Neural crest cell (in vitro differentiated cells): ENCODE measurements around the gene SUPV3L1. TPM values are rescaled to one million over a fixed set of nuclear protein-coding genes. Genes with fewer than 3 reads are reported as not detected.

Source experiments
- DNase-seq: peaks from one replicate; pipeline ENCODE4 v3.0.0; 2021; ENCODE audit warnings: low read depth, mixed read lengths, low spot score
- H3K27ac Mint-ChIP-seq: one replicate; pipeline ENCODE4 v1.8.0; 2021; ENCODE audit warnings: mild to moderate bottlenecking, mixed read lengths; ENCODE audit not compliant: unreplicated experiment
- H3K27me3 Mint-ChIP-seq: 2 replicates; pipeline ENCODE4 v1.8.0; 2021; ENCODE audit warnings: low read depth, mild to moderate bottlenecking, mixed read lengths
- H3K36me3 Mint-ChIP-seq: 2 replicates; pipeline ENCODE4 v1.8.0; 2021; ENCODE audit warnings: low read depth, mild to moderate bottlenecking, mixed read lengths
- H3K4me1 Mint-ChIP-seq: 2 replicates; pipeline ENCODE4 v1.8.0; 2021; ENCODE audit warnings: mixed read lengths
- H3K4me3 Mint-ChIP-seq: one replicate; pipeline ENCODE4 v1.8.0; 2021; ENCODE audit warnings: mild to moderate bottlenecking, mixed read lengths
- H3K9me3 Mint-ChIP-seq: 2 replicates; pipeline ENCODE4 v1.8.0; 2021; ENCODE audit warnings: mixed read lengths
- total RNA-seq: library from RNA; stranded (reverse); gene quantifications from 2 replicates; pipeline ENCODE4 v1.2.1, GENCODE V29; 2021
- TF ChIP-seq, protein P1 (sequence below): fragments of 200-600 bp; sonication (generic); conservative IDR thresholded peaks from 2 replicates; pipeline ENCODE4 v1.5.0; 2021; ENCODE audit warnings: antibody characterized with exemption, mild to moderate bottlenecking

Gene SUPV3L1
- total RNA-seq, 1 donor from 2014 or later, result 39.4 TPM

DNA sequence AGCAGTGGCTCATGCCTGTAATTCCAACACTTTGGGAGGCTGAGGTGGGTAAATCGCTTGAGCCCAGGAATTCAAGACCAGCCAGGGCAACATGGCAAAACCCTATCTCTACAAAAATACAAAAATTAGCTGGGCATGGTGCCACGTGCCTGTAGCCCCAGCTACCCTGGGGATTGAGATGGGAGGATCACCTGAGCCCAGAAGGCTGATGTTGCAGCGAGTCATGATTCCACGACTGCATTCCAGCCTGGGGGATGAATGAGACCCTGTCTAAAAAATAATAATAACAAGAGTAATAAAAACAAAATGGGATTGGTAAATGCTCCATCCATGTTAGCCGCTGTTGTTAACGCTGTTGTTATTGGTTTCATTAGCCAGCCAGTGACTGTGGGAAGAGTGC lies 38.8 kb downstream of the SUPV3L1 start:
- TF ChIP-seq, protein P1, sequence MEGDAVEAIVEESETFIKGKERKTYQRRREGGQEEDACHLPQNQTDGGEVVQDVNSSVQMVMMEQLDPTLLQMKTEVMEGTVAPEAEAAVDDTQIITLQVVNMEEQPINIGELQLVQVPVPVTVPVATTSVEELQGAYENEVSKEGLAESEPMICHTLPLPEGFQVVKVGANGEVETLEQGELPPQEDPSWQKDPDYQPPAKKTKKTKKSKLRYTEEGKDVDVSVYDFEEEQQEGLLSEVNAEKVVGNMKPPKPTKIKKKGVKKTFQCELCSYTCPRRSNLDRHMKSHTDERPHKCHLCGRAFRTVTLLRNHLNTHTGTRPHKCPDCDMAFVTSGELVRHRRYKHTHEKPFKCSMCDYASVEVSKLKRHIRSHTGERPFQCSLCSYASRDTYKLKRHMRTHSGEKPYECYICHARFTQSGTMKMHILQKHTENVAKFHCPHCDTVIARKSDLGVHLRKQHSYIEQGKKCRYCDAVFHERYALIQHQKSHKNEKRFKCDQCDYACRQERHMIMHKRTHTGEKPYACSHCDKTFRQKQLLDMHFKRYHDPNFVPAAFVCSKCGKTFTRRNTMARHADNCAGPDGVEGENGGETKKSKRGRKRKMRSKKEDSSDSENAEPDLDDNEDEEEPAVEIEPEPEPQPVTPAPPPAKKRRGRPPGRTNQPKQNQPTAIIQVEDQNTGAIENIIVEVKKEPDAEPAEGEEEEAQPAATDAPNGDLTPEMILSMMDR, result no peak
- Mint-ChIP-seq H3K9me3 (no peaks in the 10 kb centered on the region), H3K27ac (no peak overlapping the region), H3K36me3 (no peaks in the 10 kb centered on the region), H3K4me1 (peaks cover 6% of the 10 kb centered on the region), H3K4me3 (no peak overlapping the region), H3K27me3 (peaks cover 3% of the 10 kb centered on the region)
- no peak for DNase-seq

DNA sequence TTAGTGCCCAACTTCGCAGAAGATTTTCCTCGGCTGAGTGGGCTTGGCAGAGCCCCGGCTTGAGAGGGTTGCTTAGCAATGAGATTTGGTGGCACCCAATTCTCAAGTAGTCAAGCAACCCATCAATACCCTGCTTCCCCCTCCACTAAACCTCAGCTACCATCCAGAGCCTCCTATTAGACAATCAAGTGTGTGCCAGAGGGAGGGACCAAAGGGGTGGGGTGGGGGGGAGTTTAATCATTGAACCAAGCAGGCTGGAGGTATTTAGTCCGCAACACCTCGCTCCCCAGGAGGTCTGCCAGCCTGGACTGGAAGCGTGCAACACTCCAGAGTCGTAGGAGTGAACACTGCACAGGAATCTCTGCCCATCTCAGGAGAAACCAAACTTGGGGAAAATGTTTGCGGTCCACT lies 40.0 kb downstream of the SUPV3L1 start, which contains the start of gene HKDC1:
Gene HKDC1, plus strand, starts transcription at position 292 of the 411 bp plus-strand sequence. Its CDS starts 104 bp downstream, at position 396.
- Mint-ChIP-seq H3K27me3 (peaks cover 3% of the 10 kb centered on the region), H3K27ac (no peak within 1 kb of the TSS), H3K4me1 (peaks cover 10% of the 10 kb centered on the region), H3K4me3 (no peak within 1 kb of the TSS), H3K36me3 (no peaks in the 10 kb centered on the region), H3K9me3 (no peaks in the 10 kb centered on the region)
- DNase-seq, result no peak
- TF ChIP-seq, protein P1, result no peak

DNA sequence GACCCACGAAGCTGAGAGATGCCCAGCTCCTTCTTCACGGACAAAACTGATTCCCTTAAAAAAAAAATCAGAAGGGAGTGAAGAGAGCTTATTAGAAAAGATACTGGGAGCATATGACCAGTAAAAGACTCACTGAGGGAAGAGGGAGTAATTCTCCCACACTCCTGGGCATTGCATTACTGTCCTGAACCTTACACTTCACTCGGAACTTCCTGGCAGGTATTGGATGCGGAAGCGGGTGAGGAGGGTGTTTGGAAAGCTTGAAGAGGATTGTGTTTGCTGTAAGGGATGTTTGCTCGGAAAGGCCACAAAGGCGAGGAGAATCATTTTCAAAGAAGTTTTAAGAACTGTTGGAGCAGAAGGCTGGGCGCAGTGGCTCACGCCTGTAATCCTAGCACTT lies 40.5 kb downstream of the SUPV3L1 start:
- H3K4me3 Mint-ChIP-seq, result no peak overlapping the region
- TF ChIP-seq, protein P1, result no peak
- H3K36me3 Mint-ChIP-seq, result no peaks in the 10 kb centered on the region
- H3K27ac Mint-ChIP-seq, result no peak overlapping the region
- DNase-seq, result no peak
- H3K27me3 Mint-ChIP-seq, result peaks cover 3% of the 10 kb centered on the region
- H3K4me1 Mint-ChIP-seq, result peaks cover 15% of the 10 kb centered on the region
- no peaks in the 10 kb centered on the region for H3K9me3 Mint-ChIP-seq

DNA sequence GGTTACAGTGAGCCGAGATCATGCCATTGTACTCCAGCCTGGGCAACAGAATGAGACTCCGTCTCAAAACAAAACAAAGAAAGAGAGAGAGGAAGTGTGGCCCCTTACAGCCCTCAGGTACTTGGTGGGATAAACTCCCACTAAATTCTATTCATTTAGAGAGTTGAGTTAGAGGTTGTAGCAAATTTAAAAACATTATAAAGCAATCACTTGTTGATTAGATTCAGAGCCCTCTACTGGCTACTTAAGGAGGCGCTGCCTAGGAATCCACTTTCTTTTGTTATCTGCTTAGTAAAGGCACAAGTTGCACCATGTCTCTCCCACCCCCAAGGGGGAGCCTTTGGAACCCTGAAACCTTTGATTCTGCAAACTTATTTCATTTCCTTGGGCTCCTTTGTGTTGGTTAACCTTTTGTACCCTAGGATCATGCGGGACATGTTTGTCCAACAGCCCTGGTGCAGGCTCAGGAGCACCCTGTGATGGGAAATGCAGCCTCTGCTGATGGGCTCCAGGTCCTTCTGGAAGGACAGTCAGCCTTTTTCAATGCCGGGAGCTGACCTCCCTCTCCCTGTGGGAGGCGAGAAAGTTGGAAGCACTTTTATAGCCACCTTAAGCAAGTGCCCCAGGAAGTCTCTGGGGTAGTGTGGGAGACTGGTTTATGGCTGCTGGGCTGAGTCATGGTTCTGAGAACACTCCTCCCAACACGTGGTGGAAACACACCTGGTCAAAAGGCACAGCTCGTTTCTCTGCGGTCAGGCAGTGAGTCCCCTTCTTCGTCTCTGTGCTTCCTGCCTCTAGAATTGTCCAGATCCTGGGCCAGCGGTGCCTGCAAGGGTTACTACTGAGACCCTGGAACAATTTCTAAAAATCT lies 42.4 kb downstream of the SUPV3L1 start:
- Mint-ChIP-seq H3K36me3 (no peaks in the 10 kb centered on the region), H3K4me3 (no peak overlapping the region)
- TF ChIP-seq, protein P1, result peak; percentile 81

DNA sequence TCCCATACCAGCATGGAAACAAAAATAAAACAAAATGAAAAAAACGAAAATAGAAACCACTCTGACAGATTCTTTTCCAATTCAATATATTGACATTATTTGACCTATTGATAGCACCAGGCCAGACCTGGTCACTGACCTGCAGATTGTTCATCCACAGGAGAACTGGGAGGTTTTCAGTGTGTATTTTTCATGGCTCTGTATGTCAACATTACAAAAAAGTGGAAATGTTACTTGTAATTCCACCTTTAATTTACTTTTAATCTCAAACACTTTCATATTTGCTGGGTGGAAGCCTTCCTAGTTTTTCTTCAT lies 43.0 kb downstream of the SUPV3L1 start:
- TF ChIP-seq, protein P1, result no peak
- H3K27me3 Mint-ChIP-seq, result no peaks in the 10 kb centered on the region
- no peak overlapping the region for H3K4me3 Mint-ChIP-seq
- DNase-seq, result no peak
- H3K9me3 Mint-ChIP-seq, result no peaks in the 10 kb centered on the region
- peaks cover 21% of the 10 kb centered on the region for H3K4me1 Mint-ChIP-seq
- H3K36me3 Mint-ChIP-seq, result no peaks in the 10 kb centered on the region
- no peak overlapping the region for H3K27ac Mint-ChIP-seq

More for the DNA sequence above, 42.4 kb downstream of the SUPV3L1 start:
- H3K4me1 Mint-ChIP-seq, result peaks cover 21% of the 10 kb centered on the region
- no peaks in the 10 kb centered on the region for H3K9me3 Mint-ChIP-seq
- peak; percentile 48 for DNase-seq
- no peaks in the 10 kb centered on the region for H3K27me3 Mint-ChIP-seq
- peak overlapping the region; percentile 21 for H3K27ac Mint-ChIP-seq
